Measurements from ENCODE around the gene UTP15. TPM values are rescaled to one million over a fixed set of nuclear protein-coding genes. Genes with fewer than 3 reads are reported as not detected.

UTP15 gene
- total and polyA plus RNA-seq, 10 of the 15 experiments (the other 5 are each of a cell fraction or from before 2014, with no cell fraction given) = 22.5 to 39.4 (median 29.6) TPM

- peak; percentile 90 for TF ChIP-seq POLR2A (IDR thresholded peaks at IDR 0.05; ENCODE audit: low read depth, low read length)
- no peak for TF ChIP-seq HDAC6 (IDR thresholded peaks at IDR 0.05; ENCODE audit: unreplicated experiment)
- no peak for TF ChIP-seq ZBTB4 (CRISPR knock-in tag; IDR thresholded peaks at IDR 0.05)
- no peak for TF ChIP-seq SREBF1 (IDR thresholded peaks at IDR 0.05; ENCODE audit: low read length)
- TF ChIP-seq RAD21 (IDR thresholded peaks at IDR 0.05; ENCODE audit: insufficient read depth, low read depth, low read length) = no peak
- TF ChIP-seq ZNF622 (IDR thresholded peaks at IDR 0.05) = no peak
- no peak for TF ChIP-seq ESRRA (IDR thresholded peaks at IDR 0.05; ENCODE audit: low read length)
- TF ChIP-seq SMC3 (IDR thresholded peaks at IDR 0.05; ENCODE audit: borderline replicate concordance, low read length) = no peak
- TF ChIP-seq NFXL1 (IDR thresholded peaks at IDR 0.05; ENCODE audit: borderline replicate concordance) = no peak
- TF ChIP-seq USF2 (IDR thresholded peaks at IDR 0.05; ENCODE audit: borderline replicate concordance, low read depth, low read length) = peak; percentile 36; the same call in 1 of the 2 replicates
- no peak for TF ChIP-seq SPI1 (IDR thresholded peaks at IDR 0.05; ENCODE audit: borderline replicate concordance, insufficient read depth, low read depth, low read length)
- TF ChIP-seq CHD4 (IDR thresholded peaks at IDR 0.05) = no peak
- TF ChIP-seq HSF1 (IDR thresholded peaks at IDR 0.05; ENCODE audit: low read depth, low read length) = no peak
- no peak for TF ChIP-seq KDM1A (IDR thresholded peaks at IDR 0.05; ENCODE audit: borderline replicate concordance)
- no peak for TF ChIP-seq NFIC (IDR thresholded peaks at IDR 0.05; ENCODE audit: low read depth, low read length)
- peak; percentile 72; the same call in 1 of the 2 replicates for TF ChIP-seq BACH1 (IDR thresholded peaks at IDR 0.05; ENCODE audit: borderline replicate concordance)
- no peak for TF ChIP-seq ZBTB33 (IDR thresholded peaks at IDR 0.05)
- TF ChIP-seq ELK1 (IDR thresholded peaks at IDR 0.05; ENCODE audit: low read depth, low read length) = peak; percentile 75; the same call in 1 of the 2 replicates
- peak; percentile 89 for TF ChIP-seq RELA (IDR thresholded peaks at IDR 0.05; ENCODE audit: borderline replicate concordance, partially characterized antibody)
- TF ChIP-seq SMARCA5 (IDR thresholded peaks at IDR 0.05) = no peak
- TF ChIP-seq NRF1 (conservative IDR thresholded peaks at IDR 0.05; ENCODE audit: low read depth, low read length) = peak; percentile 47
- TF ChIP-seq SIX5 (IDR thresholded peaks at IDR 0.05; ENCODE audit: low read depth, low read length, severe bottlenecking) = no peak
These were observed at the start of gene UTP15, which contains the start of gene ANKRA2 (continued) for GRCh38 chr5:73565139-73565968.

Measured in GM12878 (cell line).